Hepatocyte (in vitro differentiated cells): ENCODE results near the gene HPCAL1.

Experiments
- EZH2 ChIP-seq: fragments of 200-600 bp; sonication (generic); IDR thresholded peaks from 2 replicates; pipeline ENCODE4 v1.6.1; 2016; ENCODE audit warnings: antibody characterized with exemption, mild to moderate bottlenecking, borderline replicate concordance
- TF ChIP-seq, protein P1 (sequence below): fragments of 200-600 bp; sonication (generic); IDR thresholded peaks from 2 replicates; pipeline ENCODE4 v1.5.1; 2016; ENCODE audit warnings: antibody characterized with exemption, mild to moderate bottlenecking; ENCODE audit not compliant: poor library complexity

- TF ChIP-seq, protein P1, sequence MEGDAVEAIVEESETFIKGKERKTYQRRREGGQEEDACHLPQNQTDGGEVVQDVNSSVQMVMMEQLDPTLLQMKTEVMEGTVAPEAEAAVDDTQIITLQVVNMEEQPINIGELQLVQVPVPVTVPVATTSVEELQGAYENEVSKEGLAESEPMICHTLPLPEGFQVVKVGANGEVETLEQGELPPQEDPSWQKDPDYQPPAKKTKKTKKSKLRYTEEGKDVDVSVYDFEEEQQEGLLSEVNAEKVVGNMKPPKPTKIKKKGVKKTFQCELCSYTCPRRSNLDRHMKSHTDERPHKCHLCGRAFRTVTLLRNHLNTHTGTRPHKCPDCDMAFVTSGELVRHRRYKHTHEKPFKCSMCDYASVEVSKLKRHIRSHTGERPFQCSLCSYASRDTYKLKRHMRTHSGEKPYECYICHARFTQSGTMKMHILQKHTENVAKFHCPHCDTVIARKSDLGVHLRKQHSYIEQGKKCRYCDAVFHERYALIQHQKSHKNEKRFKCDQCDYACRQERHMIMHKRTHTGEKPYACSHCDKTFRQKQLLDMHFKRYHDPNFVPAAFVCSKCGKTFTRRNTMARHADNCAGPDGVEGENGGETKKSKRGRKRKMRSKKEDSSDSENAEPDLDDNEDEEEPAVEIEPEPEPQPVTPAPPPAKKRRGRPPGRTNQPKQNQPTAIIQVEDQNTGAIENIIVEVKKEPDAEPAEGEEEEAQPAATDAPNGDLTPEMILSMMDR, result no peak
- no peak for TF ChIP-seq EZH2
These were observed 59.6 kb downstream of the HPCAL1 start for GRCh38 chr2:10362096-10362897.
